Activated T-cell treated with anti-CD3 and anti-CD28 coated beads, Interleukin-2, amount 50 U/mL, for 48 hours (primary cell): Measurements from ENCODE around the gene FGF22.
"Not testable (repeated sequence)": the region's sequence is repeated elsewhere in the genome, so short reads cannot be mapped to it uniquely, and the experiment has no call there.

Experiments
- DNase-seq, 2 experiments: peaks; one replicate each; pipeline ENCODE4 v3.0.0-alpha.2; 2020

Gene FGF22

GRCh38 chr19:661427-662196, 21.9 kb downstream of the FGF22 start:
- peak; percentile 76 to 77 for DNase-seq

GRCh38 chr19:662207-662961, 22.7 kb downstream of the FGF22 start:
- DNase-seq, result peak; percentile 81 to 82

GRCh38 chr19:662962-663681, 23.4 kb downstream of the FGF22 start, which contains the start of gene RNF126:
Gene RNF126 (minus strand): TSS chr19:663214. CDS start chr19:663121, 93 bp downstream.
- DNase-seq, result peak; percentile 95 to 96

- no peak for DNase-seq
Observed at GRCh38 chr19:663682-664117, 24.0 kb downstream of the FGF22 start.

- peak; percentile 91 to 92 for DNase-seq
Observed at GRCh38 chr19:664913-665443, 25.3 kb downstream of the FGF22 start.

GRCh38 chr19:666985-667573, 27.4 kb downstream of the FGF22 start:
- DNase-seq, result not testable (repeated sequence)

- not testable (repeated sequence) for DNase-seq
Observed at GRCh38 chr19:668675-669434, 29.2 kb downstream of the FGF22 start.

- no peak for DNase-seq
Observed at GRCh38 chr19:670609-671075, 31.0 kb downstream of the FGF22 start.

- no peak for DNase-seq
Observed at GRCh38 chr19:674282-675151, 34.8 kb downstream of the FGF22 start.

- DNase-seq, result no peak
Observed at GRCh38 chr19:676007-676338, 36.3 kb downstream of the FGF22 start.

GRCh38 chr19:676339-677105, 36.8 kb downstream of the FGF22 start, which contains the start of gene FSTL3:
Gene FSTL3 (plus strand): TSS chr19:676392. CDS start chr19:676424, 32 bp downstream.
- DNase-seq, result no peak

- no peak for DNase-seq
Observed at GRCh38 chr19:677201-677600, 37.5 kb downstream of the FGF22 start.

- DNase-seq, result no peak
Observed at GRCh38 chr19:677601-678436, 38.1 kb downstream of the FGF22 start.

GRCh38 chr19:678791-679388, 39.2 kb downstream of the FGF22 start:
- no peak for DNase-seq

GRCh38 chr19:679418-680286, 40.0 kb downstream of the FGF22 start:
- peak; percentile 48 to 63 for DNase-seq

- peak; percentile 99 to 100 for DNase-seq
Observed at GRCh38 chr19:680287-681028, 40.8 kb downstream of the FGF22 start.
